Measurements from ENCODE around the gene ARIH2. TPM values are rescaled to one million over a fixed set of nuclear protein-coding genes. Genes with fewer than 3 reads are reported as not detected.
"Not testable (repeated sequence)": the region's sequence is repeated elsewhere in the genome, so short reads cannot be mapped to it uniquely, and the experiment has no call there.

ARIH2 gene
- total RNA-seq, 4 donors from 2014 or later, result 37.4 to 102 (median 79.9) TPM

- H3K36me3 ChIP-seq, result no peaks in the 10 kb centered on the region
- peak within 1 kb of the TSS; percentile 92 to 99 for H3K27ac ChIP-seq
- intact Hi-C loops (cut with DNase I; ENCODE audit: low total_unique reads), result no loop called here
- H3K27me3 ChIP-seq, result no peaks in the 10 kb centered on the region
- H3K4me3 ChIP-seq, result peak within 1 kb of the TSS; percentile 55 to 80
- H3K4me1 ChIP-seq, result no peaks in the 10 kb centered on the region
- DNase-seq, result peak; percentile 98
- TF ChIP-seq, protein P1, sequence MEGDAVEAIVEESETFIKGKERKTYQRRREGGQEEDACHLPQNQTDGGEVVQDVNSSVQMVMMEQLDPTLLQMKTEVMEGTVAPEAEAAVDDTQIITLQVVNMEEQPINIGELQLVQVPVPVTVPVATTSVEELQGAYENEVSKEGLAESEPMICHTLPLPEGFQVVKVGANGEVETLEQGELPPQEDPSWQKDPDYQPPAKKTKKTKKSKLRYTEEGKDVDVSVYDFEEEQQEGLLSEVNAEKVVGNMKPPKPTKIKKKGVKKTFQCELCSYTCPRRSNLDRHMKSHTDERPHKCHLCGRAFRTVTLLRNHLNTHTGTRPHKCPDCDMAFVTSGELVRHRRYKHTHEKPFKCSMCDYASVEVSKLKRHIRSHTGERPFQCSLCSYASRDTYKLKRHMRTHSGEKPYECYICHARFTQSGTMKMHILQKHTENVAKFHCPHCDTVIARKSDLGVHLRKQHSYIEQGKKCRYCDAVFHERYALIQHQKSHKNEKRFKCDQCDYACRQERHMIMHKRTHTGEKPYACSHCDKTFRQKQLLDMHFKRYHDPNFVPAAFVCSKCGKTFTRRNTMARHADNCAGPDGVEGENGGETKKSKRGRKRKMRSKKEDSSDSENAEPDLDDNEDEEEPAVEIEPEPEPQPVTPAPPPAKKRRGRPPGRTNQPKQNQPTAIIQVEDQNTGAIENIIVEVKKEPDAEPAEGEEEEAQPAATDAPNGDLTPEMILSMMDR (IDR thresholded peaks at IDR 0.05), result peak; percentile 34 to 55 (median 44)
- peak; percentile 70 to 84 for TF ChIP-seq POLR2A (IDR thresholded peaks at IDR 0.05)
- H3K9me3 ChIP-seq, result no peaks in the 10 kb centered on the region
These were observed 88.6 kb downstream of the ARIH2 start, which contains the start of gene WDR6 for GRCh38 chr3:49007068-49007770. TSS of gene WDR6 (plus strand) at chr3:49007391. CDS start at chr3:49007432, 41 bp downstream.

DNA sequence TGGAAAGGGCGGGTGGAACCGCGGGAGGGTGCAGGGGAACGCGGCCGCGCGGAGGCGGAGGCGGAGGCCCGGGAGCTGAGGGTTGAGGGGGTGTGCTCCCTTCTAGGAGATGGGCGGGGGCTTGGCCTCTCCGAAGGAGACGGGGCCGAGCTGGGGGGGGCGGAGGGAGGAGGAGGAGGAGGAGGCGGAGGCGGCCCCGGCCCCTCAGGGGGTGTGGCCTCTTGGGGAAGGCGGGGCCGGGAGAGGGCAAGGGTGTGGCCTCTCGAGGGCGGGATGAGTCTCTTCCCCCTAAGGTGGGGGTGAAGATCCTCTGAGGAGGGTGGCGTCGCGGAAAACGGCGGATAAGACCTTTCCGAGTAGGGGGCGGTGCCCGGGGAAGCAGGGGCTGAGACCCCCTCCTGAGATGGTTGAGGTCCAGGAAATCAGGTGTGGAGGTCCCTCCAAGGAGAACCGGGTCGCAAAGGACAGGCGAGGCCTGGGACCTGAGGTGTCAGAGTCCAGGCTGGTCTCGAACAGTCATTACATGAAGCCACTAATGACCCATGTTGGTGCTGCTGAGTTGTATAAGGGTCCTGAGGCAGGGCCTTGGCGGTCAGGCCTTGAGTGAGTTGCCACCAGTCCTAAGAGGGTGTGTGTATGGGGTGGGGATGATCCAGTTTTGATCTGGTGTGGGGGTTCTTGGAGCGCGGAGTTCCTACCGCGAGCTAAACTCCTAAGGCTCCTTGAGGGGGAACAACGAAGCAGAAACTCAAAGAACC, 89.3 kb downstream of the ARIH2 start:
- H3K27me3 ChIP-seq, result no peaks in the 10 kb centered on the region
- no peaks in the 10 kb centered on the region for H3K9me3 ChIP-seq
- peak overlapping the region; percentile 92 to 99 for H3K27ac ChIP-seq
- intact Hi-C loops (cut with DNase I; ENCODE audit: low total_unique reads), result no loop called here
- peak; percentile 92 to 93 for DNase-seq
- no peaks in the 10 kb centered on the region for H3K4me1 ChIP-seq
- no peaks in the 10 kb centered on the region for H3K36me3 ChIP-seq
- H3K4me3 ChIP-seq, result peak overlapping the region; percentile 55 to 80
- TF ChIP-seq, protein P1 (IDR thresholded peaks at IDR 0.05), result peak in 1 of 4 experiments; percentile 3
- no peak for TF ChIP-seq POLR2A (IDR thresholded peaks at IDR 0.05)

- H3K9me3 ChIP-seq; H3K27me3 ChIP-seq; intact Hi-C loops (cut with DNase I; ENCODE audit: low total_unique reads); H3K4me1 ChIP-seq; DNase-seq; H3K36me3 ChIP-seq: not testable (repeated sequence)
- peak overlapping the region; percentile 92 to 99 for H3K27ac ChIP-seq
- peak overlapping the region in 1 of 2 donors; percentile 80 for H3K4me3 ChIP-seq
These were observed 90.0 kb downstream of the ARIH2 start for GRCh38 chr3:49008627-49009026.

DNA sequence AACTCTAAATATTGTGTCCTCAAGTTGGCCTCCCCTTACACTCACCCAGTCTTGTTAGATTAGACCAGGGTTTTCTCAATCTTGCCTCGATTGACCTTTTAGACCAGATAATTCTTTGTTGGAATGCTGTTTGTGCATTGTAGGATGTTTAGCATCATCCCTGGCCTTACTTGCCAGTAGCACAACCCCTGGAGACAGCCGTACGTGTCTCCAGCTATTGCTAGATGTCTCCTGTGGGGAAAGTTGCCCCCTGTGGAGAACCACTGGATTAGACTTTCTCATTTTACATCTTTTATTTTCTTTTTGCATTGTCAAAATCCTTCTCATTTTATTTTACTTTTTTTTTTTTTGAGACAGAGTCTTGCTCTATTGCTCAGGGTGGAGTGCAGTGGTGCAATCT, 90.8 kb downstream of the ARIH2 start:
- H3K4me1 ChIP-seq, result no peaks in the 10 kb centered on the region
- no peak overlapping the region for H3K27ac ChIP-seq
- intact Hi-C loops (cut with DNase I; ENCODE audit: low total_unique reads), result no loop called here
- no peak overlapping the region for H3K4me3 ChIP-seq
- no peaks in the 10 kb centered on the region for H3K9me3 ChIP-seq
- no peaks in the 10 kb centered on the region for H3K27me3 ChIP-seq
- no peaks in the 10 kb centered on the region for H3K36me3 ChIP-seq
- no peak for TF ChIP-seq POLR2A (IDR thresholded peaks at IDR 0.05)
- TF ChIP-seq, protein P1 (IDR thresholded peaks at IDR 0.05), result no peak
- no peak for DNase-seq

GRCh38 chr3:49012441-49013017, 93.9 kb downstream of the ARIH2 start:
- Histone ChIP-seq H3K4me1 (peaks cover 0 to 4% of the 10 kb centered on the region in 2 donors), H3K27ac (no peak overlapping the region), H3K36me3 (no peaks in the 10 kb centered on the region)

More at GRCh38 chr3:49012441-49013017, 93.9 kb downstream of the ARIH2 start:
- Histone ChIP-seq H3K27me3 (no peaks in the 10 kb centered on the region), H3K4me3 (no peak overlapping the region), H3K9me3 (no peaks in the 10 kb centered on the region)
- TF ChIP-seq, protein P1 (IDR thresholded peaks at IDR 0.05), result no peak
- TF ChIP-seq POLR2A (IDR thresholded peaks at IDR 0.05), result no peak
- DNase-seq, result no peak
- intact Hi-C loops (cut with DNase I; ENCODE audit: low total_unique reads), result no loop called here

Measured in uterus (tissue), 4 donors.